ENCODE measurements around the gene GLS.

Gene GLS

GRCh38 chr2:190880378-190881083 lies at the start of gene GLS:
Gene GLS, plus strand, starts transcription at chr2:190880821. Its CDS starts 264 bp downstream, at chr2:190881085.
- H3K9ac ChIP-seq (ENCODE audit: low read depth, low read length, poor library complexity, severe bottlenecking), result peak within 1 kb of the TSS; percentile 74
- H3K27me3 ChIP-seq (ENCODE audit: insufficient read depth, low read length, poor library complexity, severe bottlenecking), result no peaks in the 10 kb centered on the region
- H4K20me1 ChIP-seq (ENCODE audit: insufficient read depth, low read length, poor library complexity, severe bottlenecking), result peaks cover 34% of the 10 kb centered on the region
- no peaks in the 10 kb centered on the region for H3K36me3 ChIP-seq (ENCODE audit: insufficient read depth, low read length)
- peaks cover 31% of the 10 kb centered on the region for H3K4me1 ChIP-seq (ENCODE audit: insufficient read depth, low read length, poor library complexity, severe bottlenecking)
- H2AFZ ChIP-seq (ENCODE audit: low read length), result peak within 1 kb of the TSS; percentile 87
- peak within 1 kb of the TSS; percentile 75 for H3K4me3 ChIP-seq (ENCODE audit: low read length, poor library complexity, severe bottlenecking)
- peaks cover 47% of the 10 kb centered on the region for H3K79me2 ChIP-seq (ENCODE audit: insufficient read depth, low read length)
- no peaks in the 10 kb centered on the region for H3F3A ChIP-seq (ENCODE audit: low read depth)
- peak within 1 kb of the TSS; percentile 80 for H3K4me2 ChIP-seq (ENCODE audit: low read depth, low read length, poor library complexity, severe bottlenecking)
- no peaks in the 10 kb centered on the region for H3K9me3 ChIP-seq (ENCODE audit: insufficient read depth, low read depth, low read length)
- TF ChIP-seq EZH2phosphoT487 (IDR thresholded peaks at IDR 0.05; ENCODE audit: borderline replicate concordance) (no peak), CTCF (conservative IDR thresholded peaks at IDR 0.05; ENCODE audit: low read length) (no peak)
- H3K9me2 ChIP-seq (replicated peaks; ENCODE audit: low read depth, low read length), result no peaks in the 10 kb centered on the region

GRCh38 chr2:190831941-190832340 lies 48.7 kb upstream of the GLS start:
- Histone ChIP-seq H3K36me3 (ENCODE audit: insufficient read depth, low read length) (no peaks in the 10 kb centered on the region), H2AFZ (ENCODE audit: low read length) (no peak overlapping the region)

GRCh38 chr2:190834890-190835208 lies 45.8 kb upstream of the GLS start:
- Histone ChIP-seq H3K9me3 (ENCODE audit: insufficient read depth, low read depth, low read length) (no peaks in the 10 kb centered on the region), H3K27me3 (ENCODE audit: insufficient read depth, low read length, poor library complexity, severe bottlenecking) (no peaks in the 10 kb centered on the region), H3K9me2 (replicated peaks; ENCODE audit: low read depth, low read length) (no peaks in the 10 kb centered on the region), H3K4me3 (ENCODE audit: low read length, poor library complexity, severe bottlenecking) (no peak overlapping the region), H3K79me2 (ENCODE audit: insufficient read depth, low read length) (no peaks in the 10 kb centered on the region), H3K9ac (ENCODE audit: low read depth, low read length, poor library complexity, severe bottlenecking) (no peak overlapping the region), H3F3A (ENCODE audit: low read depth) (no peaks in the 10 kb centered on the region), H4K20me1 (ENCODE audit: insufficient read depth, low read length, poor library complexity, severe bottlenecking) (no peaks in the 10 kb centered on the region), H3K4me1 (ENCODE audit: insufficient read depth, low read length, poor library complexity, severe bottlenecking) (no peaks in the 10 kb centered on the region), H2AFZ (ENCODE audit: low read length) (no peak overlapping the region), H3K4me2 (ENCODE audit: low read depth, low read length, poor library complexity, severe bottlenecking) (no peak overlapping the region), H3K36me3 (ENCODE audit: insufficient read depth, low read length) (no peaks in the 10 kb centered on the region)
- TF ChIP-seq CTCF (conservative IDR thresholded peaks at IDR 0.05; ENCODE audit: low read length) (no peak), EZH2phosphoT487 (IDR thresholded peaks at IDR 0.05; ENCODE audit: borderline replicate concordance) (no peak)

More at GRCh38 chr2:190831941-190832340, 48.7 kb upstream of the GLS start:
- no peaks in the 10 kb centered on the region for H3K79me2 ChIP-seq (ENCODE audit: insufficient read depth, low read length)
- no peaks in the 10 kb centered on the region for H3F3A ChIP-seq (ENCODE audit: low read depth)
- no peaks in the 10 kb centered on the region for H3K27me3 ChIP-seq (ENCODE audit: insufficient read depth, low read length, poor library complexity, severe bottlenecking)
- H3K9me3 ChIP-seq (ENCODE audit: insufficient read depth, low read depth, low read length), result no peaks in the 10 kb centered on the region
- H3K4me3 ChIP-seq (ENCODE audit: low read length, poor library complexity, severe bottlenecking), result no peak overlapping the region
- no peak overlapping the region for H3K9ac ChIP-seq (ENCODE audit: low read depth, low read length, poor library complexity, severe bottlenecking)
- no peaks in the 10 kb centered on the region for H4K20me1 ChIP-seq (ENCODE audit: insufficient read depth, low read length, poor library complexity, severe bottlenecking)
- no peak overlapping the region for H3K4me2 ChIP-seq (ENCODE audit: low read depth, low read length, poor library complexity, severe bottlenecking)
- no peaks in the 10 kb centered on the region for H3K4me1 ChIP-seq (ENCODE audit: insufficient read depth, low read length, poor library complexity, severe bottlenecking)
- no peaks in the 10 kb centered on the region for H3K9me2 ChIP-seq (replicated peaks; ENCODE audit: low read depth, low read length)
- TF ChIP-seq EZH2phosphoT487 (IDR thresholded peaks at IDR 0.05; ENCODE audit: borderline replicate concordance) (no peak), CTCF (conservative IDR thresholded peaks at IDR 0.05; ENCODE audit: low read length) (no peak)

Data from Loucy (cell line).